Adipocyte (in vitro differentiated cells): Measurements from ENCODE around the gene LAMA2.

ENCODE experiments used
- DNase-seq: peaks from one replicate; pipeline ENCODE4 v3.0.0-alpha.2; 2015; ENCODE audit warnings: low read depth
- H3K27me3 ChIP-seq: replicated peaks from 2 replicates; pipeline ENCODE4 v1.7.0; 2013; ENCODE audit warnings: mild to moderate bottlenecking, low read length, moderate library complexity; ENCODE audit not compliant: control insufficient read depth, insufficient read depth
- H3K36me3 ChIP-seq: 2 replicates; pipeline ENCODE4 v1.7.0; 2013; ENCODE audit warnings: low read length, mild to moderate bottlenecking, moderate library complexity; ENCODE audit not compliant: control insufficient read depth, insufficient read depth, severe bottlenecking
- H3K4me1 ChIP-seq: 2 replicates; pipeline ENCODE4 v1.7.0; 2013; ENCODE audit warnings: mild to moderate bottlenecking, low read length, moderate library complexity; ENCODE audit not compliant: control insufficient read depth, insufficient read depth
- H3K4me3 ChIP-seq: 2 replicates; pipeline ENCODE4 v1.7.0; 2013; ENCODE audit warnings: mild to moderate bottlenecking, low read length, moderate library complexity
- H3K9ac ChIP-seq: 2 replicates; pipeline ENCODE4 v1.7.0; 2013; ENCODE audit warnings: mild to moderate bottlenecking, low read length, moderate library complexity
- H3K9me3 ChIP-seq: 2 replicates; pipeline ENCODE4 v1.7.0; 2013; ENCODE audit warnings: mild to moderate bottlenecking, low read length, moderate library complexity; ENCODE audit not compliant: control insufficient read depth

LAMA2 gene

DNA sequence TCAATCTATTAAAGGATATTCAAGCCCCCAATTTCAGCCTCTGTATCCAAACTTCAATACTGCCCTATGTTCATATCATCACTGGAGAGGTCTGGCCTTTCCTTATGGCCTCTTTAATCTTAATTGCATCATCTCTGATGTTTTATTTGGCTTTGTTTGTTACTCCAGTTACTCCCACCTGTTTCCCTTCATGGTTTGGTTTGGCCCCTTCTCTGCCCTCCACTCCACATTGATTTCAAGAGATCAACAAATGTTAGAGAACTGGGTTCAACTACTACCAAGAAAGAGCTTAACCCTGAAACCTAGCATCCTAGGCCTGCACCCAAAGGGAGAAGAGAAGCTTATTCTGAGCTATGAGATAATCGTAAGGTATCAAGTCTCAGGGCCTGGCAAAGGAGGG, 221.6 kb downstream of the LAMA2 start:
- Histone ChIP-seq H3K9ac (peak overlapping the region; percentile 68), H3K4me3 (peak overlapping the region; percentile 9), H3K36me3 (peaks cover 10% of the 10 kb centered on the region), H3K4me1 (peaks cover 45% of the 10 kb centered on the region), H3K27me3 (no peaks in the 10 kb centered on the region), H3K9me3 (no peaks in the 10 kb centered on the region)
- DNase-seq: no peak

DNA sequence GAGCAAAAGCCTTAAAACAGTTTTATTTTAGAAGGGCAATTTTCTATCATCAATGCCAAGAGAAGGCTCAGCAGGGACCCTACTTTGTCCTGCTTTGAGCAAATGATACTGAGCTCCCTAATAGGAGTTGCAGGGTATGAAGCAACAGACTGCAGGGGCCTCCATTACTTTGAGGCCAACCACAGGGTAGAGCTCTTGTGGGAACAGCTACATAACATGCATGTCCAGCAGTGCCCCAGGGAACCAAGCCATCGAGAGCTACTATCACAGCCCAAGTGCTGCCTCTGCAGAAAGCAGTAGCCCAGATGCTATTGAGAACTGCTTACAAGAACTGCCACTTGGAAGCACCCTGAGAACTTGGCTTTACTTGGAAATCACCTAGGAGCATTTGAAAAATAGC, 222.1 kb downstream of the LAMA2 start:
- Histone ChIP-seq H3K27me3 (no peaks in the 10 kb centered on the region), H3K36me3 (peaks cover 8% of the 10 kb centered on the region), H3K9me3 (no peaks in the 10 kb centered on the region), H3K4me3 (no peak overlapping the region), H3K4me1 (peaks cover 45% of the 10 kb centered on the region), H3K9ac (peak overlapping the region; percentile 68)
- peak; percentile 60 for DNase-seq

DNA sequence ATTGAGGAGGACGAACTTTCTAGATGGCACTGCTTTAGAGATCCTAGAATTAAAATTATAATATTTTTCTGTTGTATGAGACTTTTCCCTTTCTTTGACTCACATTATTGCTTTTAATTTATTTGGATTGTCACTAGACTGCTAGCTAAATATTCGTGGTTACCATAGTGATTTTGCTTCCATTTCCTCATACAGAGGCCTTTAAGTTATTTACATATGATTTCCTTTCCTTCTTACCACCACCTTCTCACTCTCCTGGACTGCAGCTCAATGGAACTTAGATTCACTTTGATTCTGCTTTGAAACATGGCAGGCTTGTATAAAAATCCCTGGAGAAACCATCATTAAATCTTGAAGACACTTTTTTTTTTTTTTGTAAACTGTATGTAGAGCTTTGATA, 222.9 kb downstream of the LAMA2 start:
- H3K9ac ChIP-seq: peak overlapping the region; percentile 51
- H3K4me3 ChIP-seq: no peak overlapping the region
- H3K27me3 ChIP-seq: no peaks in the 10 kb centered on the region
- no peaks in the 10 kb centered on the region for H3K9me3 ChIP-seq
- peaks cover under 1% of the 10 kb centered on the region for H3K36me3 ChIP-seq
- peaks cover 53% of the 10 kb centered on the region for H3K4me1 ChIP-seq
- no peak for DNase-seq

DNA sequence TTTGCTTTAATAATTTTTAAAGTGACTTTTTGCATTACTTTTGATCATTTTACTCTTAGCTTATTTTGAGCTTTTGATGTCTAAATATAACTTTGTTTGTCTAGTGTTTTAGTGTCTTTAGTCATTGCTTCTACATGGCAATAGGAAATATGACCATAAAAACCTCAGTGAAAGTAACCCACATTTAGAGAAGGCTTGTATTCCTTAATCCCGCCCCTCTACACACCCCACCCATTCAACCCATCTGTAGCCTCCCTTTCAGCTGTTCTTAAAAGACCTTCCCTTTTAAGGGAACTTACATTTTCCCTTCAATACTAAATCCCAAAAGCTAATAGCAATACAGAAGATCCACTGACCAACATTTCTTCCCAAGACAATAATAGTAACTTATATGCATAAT, 225.4 kb downstream of the LAMA2 start:
- H3K27me3 ChIP-seq: no peaks in the 10 kb centered on the region
- no peaks in the 10 kb centered on the region for H3K36me3 ChIP-seq
- peaks cover 65% of the 10 kb centered on the region for H3K4me1 ChIP-seq
- no peak overlapping the region for H3K9ac ChIP-seq
- no peak for DNase-seq
- H3K4me3 ChIP-seq: no peak overlapping the region
- no peaks in the 10 kb centered on the region for H3K9me3 ChIP-seq

DNA sequence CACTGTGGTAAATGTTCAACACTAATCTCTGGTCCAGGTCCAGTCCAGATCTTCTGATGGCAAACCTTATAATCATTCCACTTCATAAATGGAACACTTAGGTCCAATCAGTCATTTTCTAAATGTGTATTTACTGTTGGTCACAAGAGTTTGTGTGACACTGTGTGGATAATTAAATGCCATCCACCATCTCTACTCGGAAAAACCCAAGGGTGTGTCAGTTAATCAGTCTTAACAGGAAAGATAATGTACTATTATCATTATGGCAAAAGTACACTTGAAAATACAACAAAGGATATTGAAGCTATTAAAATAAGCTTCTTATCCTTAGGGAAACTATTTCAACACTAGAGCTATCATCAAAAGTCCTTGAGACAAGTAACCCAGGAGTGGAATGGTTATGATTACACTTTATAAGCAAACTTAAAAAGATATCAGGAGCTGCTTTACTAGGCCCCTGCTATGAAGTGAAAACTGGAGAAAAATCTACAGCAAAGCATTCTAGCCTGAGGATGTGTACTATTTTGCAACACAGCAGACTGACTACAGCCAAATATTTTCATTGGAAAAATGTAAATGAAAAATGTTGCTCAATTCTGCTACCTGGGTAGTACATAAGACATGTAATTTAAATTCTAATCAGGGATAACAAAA, 227.9 kb downstream of the LAMA2 start:
- H3K4me1 ChIP-seq: peaks cover 58% of the 10 kb centered on the region
- no peaks in the 10 kb centered on the region for H3K36me3 ChIP-seq
- DNase-seq: peak; percentile 78
- no peak overlapping the region for H3K4me3 ChIP-seq
- H3K9me3 ChIP-seq: no peaks in the 10 kb centered on the region
- peak overlapping the region; percentile 31 for H3K9ac ChIP-seq
- no peaks in the 10 kb centered on the region for H3K27me3 ChIP-seq

DNA sequence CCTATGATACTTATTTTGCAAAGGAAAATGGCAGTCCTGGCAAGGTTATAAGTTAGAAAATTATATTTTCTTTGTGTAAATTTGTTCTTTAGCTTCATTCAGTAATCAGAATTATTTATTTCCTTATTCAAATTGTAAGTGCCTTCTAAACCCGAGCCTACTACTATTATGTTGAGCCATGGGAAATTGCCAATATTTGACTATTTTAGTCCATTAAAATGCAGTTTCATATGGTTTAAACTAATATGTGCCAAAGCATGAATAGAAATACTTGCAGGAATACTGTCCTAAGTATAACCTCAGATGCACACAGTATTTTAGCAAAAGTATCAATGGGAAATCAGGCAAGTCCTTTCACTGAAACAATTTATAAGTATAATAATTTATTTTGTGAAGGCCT, 228.4 kb downstream of the LAMA2 start:
- DNase-seq: no peak

DNA sequence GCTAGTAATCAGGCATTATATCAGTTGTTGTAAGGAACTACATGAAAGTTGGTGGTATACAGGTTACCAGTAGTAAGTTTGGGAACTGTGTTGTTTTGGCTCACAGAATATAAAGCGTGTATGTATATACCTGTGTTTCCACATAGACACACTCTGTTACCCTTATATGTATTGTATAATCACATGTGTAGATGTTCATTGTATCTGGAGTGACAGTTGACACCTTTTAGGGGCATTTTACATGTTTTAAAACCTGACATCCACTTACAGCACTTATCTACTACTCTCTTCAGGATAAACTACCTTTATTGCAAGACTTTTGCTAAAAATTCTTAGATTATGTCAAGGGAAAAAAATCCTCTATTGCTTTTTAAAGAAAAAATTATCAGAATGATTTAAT, 228.9 kb downstream of the LAMA2 start:
- DNase-seq: no peak
- peaks cover 62% of the 10 kb centered on the region for H3K4me1 ChIP-seq
- peak overlapping the region; percentile 35 for H3K9ac ChIP-seq
- H3K36me3 ChIP-seq: no peaks in the 10 kb centered on the region
- no peaks in the 10 kb centered on the region for H3K9me3 ChIP-seq
- no peaks in the 10 kb centered on the region for H3K27me3 ChIP-seq
- no peak overlapping the region for H3K4me3 ChIP-seq

More for the DNA sequence above, 228.4 kb downstream of the LAMA2 start:
- Histone ChIP-seq H3K27me3 (no peaks in the 10 kb centered on the region), H3K9ac (no peak overlapping the region), H3K4me3 (no peak overlapping the region), H3K4me1 (peaks cover 60% of the 10 kb centered on the region), H3K9me3 (no peaks in the 10 kb centered on the region), H3K36me3 (no peaks in the 10 kb centered on the region)

DNA sequence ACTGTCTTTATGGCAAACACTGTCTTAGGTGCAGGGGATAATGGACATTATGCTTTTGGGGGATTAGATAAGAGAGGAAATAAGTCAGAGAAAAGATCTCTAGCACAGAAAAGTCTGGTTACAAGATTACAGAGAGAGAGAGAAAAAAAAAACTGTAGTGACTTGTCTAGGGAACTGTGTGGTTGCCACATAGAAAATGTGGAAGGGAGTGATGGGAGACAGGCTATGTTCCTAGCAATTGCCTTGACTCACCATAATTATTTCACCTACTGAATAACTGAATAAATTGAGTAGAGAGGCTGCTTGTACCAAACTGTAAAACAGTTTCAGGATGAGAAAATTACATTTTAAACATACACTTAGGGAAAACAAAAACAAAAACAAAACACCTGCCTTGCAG, 229.7 kb downstream of the LAMA2 start:
- DNase-seq: no peak

DNA sequence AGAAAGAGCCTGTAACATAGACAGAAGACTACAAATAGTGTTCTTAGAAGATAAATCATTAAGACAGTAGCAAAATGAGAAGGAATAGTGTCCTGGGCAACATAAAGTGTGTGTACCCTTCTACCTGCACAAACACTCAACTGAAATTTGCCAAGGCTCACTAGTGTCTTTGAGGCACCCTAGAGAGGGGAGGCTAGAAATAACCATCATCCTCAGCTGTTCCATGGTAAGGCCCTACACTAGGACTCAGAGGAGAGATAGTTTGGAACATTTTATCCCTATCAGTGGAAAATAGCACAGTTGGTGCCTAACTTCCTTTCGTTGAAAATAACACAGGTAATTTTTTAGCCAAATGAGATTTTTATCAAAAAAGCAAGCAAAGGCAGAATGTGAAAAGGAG, 230.7 kb downstream of the LAMA2 start:
- Histone ChIP-seq H3K27me3 (no peaks in the 10 kb centered on the region), H3K4me1 (peaks cover 77% of the 10 kb centered on the region), H3K4me3 (no peak overlapping the region), H3K9ac (no peak overlapping the region), H3K36me3 (no peaks in the 10 kb centered on the region), H3K9me3 (no peaks in the 10 kb centered on the region)
- no peak for DNase-seq

More for the DNA sequence above, 229.7 kb downstream of the LAMA2 start:
- Histone ChIP-seq H3K4me3 (no peak overlapping the region), H3K4me1 (peaks cover 70% of the 10 kb centered on the region), H3K27me3 (no peaks in the 10 kb centered on the region), H3K9ac (peak overlapping the region; percentile 35), H3K36me3 (no peaks in the 10 kb centered on the region), H3K9me3 (no peaks in the 10 kb centered on the region)

DNA sequence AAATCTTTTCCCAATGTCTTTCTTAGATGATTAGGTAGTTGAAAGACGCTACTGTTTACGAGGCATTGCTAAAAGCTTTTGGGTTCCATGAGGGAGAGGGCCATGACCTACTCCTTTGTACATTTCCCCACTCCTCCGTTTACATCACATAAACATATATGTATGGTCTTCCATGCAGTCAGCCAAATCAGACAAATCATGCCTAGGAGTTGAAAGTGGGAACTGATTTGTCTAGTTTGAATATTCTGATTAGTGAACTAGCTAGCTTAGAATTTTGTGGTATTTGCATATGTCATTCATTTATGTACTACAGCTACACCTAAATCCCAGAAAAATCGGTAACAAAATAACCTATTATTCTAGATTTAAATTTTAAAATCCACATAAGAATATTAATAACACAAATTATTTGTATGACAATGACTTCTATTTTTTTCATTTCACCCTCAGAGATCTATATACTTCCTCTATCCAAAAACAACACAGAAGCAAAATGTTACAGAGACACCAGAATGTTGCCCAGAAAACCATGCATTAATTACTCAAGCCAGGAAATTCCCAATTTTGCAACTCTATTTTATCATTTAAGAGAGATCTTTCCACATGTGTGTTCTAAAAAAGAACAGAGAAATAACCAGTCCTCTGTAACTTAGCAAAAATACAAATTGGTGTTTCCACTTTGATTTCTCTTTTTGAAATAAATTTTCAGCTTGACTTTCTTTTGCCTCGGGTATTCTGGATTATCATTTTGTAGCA, 231.9 kb downstream of the LAMA2 start:
- Histone ChIP-seq H3K4me1 (peaks cover 79% of the 10 kb centered on the region), H3K36me3 (no peaks in the 10 kb centered on the region), H3K4me3 (peak overlapping the region; percentile 51), H3K27me3 (no peaks in the 10 kb centered on the region), H3K9ac (peak overlapping the region; percentile 57), H3K9me3 (no peaks in the 10 kb centered on the region)
- DNase-seq: peak; percentile 61

DNA sequence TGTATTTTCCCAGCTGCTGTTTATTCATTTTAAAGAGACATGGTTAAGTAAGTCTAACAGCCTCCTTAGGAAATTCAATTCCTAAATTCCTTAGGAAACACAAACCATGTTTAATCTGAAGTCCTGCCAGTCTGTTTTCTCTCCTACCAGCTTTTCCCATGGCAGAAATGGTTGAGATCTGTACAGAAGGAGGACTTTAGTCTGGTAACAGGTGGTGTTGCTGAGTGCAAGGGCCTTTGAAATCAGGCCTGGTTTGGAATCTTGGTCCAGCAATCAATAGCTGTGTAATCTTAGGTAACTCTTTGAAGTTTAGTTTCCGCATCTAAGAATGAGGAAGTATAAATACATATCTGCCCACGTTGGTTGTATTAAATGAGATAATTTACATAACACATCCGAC, 232.5 kb downstream of the LAMA2 start:
- no peaks in the 10 kb centered on the region for H3K9me3 ChIP-seq
- H3K4me1 ChIP-seq: peaks cover 81% of the 10 kb centered on the region
- peak overlapping the region; percentile 57 for H3K9ac ChIP-seq
- no peaks in the 10 kb centered on the region for H3K36me3 ChIP-seq
- H3K4me3 ChIP-seq: peak overlapping the region; percentile 51
- no peak for DNase-seq
- H3K27me3 ChIP-seq: no peaks in the 10 kb centered on the region
